SJSA1 (cell line): ENCODE data around the gene ZNF784. TPM values are rescaled to one million over a fixed set of nuclear protein-coding genes. Genes with fewer than 3 reads are reported as not detected.

Experiments used
- DNase-seq, 2 experiments: peaks; one replicate each; pipeline ENCODE4 v3.0.0-alpha.2; 2015 to 2020; ENCODE audit warnings: low spot score in 2 of 2, low read depth in 1 of 2
- H3K27ac ChIP-seq: fragments of 250-450 bp; sonication (Bioruptor Pico); 2 replicates; pipeline ENCODE4 v1.5.1; 2020; ENCODE audit warnings: mild to moderate bottlenecking, moderate library complexity
- H3K27me3 ChIP-seq: fragments of 250-450 bp; sonication (Bioruptor Pico); replicated peaks from 2 replicates; pipeline ENCODE4 v1.5.1; 2020; ENCODE audit warnings: mild to moderate bottlenecking, moderate library complexity
- H3K36me3 ChIP-seq: fragments of 250-450 bp; sonication (Bioruptor Pico); 2 replicates; pipeline ENCODE4 v1.5.1; 2020; ENCODE audit warnings: mild to moderate bottlenecking
- H3K4me1 ChIP-seq: fragments of 250-450 bp; sonication (Bioruptor Pico); replicated peaks from 2 replicates; pipeline ENCODE4 v1.6.1; 2021; ENCODE audit warnings: mild to moderate bottlenecking
- H3K4me3 ChIP-seq: fragments of 250-450 bp; sonication (Bioruptor Pico); 2 replicates; pipeline ENCODE4 v1.5.1; 2020; ENCODE audit warnings: mild to moderate bottlenecking
- H3K9me3 ChIP-seq: fragments of 250-450 bp; sonication (Bioruptor Pico); replicated peaks from 2 replicates; pipeline ENCODE4 v1.5.1; 2020; ENCODE audit warnings: mild to moderate bottlenecking
- total RNA-seq: library from RNA; depleted of rRNA; stranded (reverse); fragments of >200 nt; shearing (Covaris generic); gene quantifications from 2 replicates; pipeline ENCODE4 v1.2.3, GENCODE V29; 2014

ZNF784 gene
- total RNA-seq, 1 experiment from 2014 or later: 4.7 TPM

DNA sequence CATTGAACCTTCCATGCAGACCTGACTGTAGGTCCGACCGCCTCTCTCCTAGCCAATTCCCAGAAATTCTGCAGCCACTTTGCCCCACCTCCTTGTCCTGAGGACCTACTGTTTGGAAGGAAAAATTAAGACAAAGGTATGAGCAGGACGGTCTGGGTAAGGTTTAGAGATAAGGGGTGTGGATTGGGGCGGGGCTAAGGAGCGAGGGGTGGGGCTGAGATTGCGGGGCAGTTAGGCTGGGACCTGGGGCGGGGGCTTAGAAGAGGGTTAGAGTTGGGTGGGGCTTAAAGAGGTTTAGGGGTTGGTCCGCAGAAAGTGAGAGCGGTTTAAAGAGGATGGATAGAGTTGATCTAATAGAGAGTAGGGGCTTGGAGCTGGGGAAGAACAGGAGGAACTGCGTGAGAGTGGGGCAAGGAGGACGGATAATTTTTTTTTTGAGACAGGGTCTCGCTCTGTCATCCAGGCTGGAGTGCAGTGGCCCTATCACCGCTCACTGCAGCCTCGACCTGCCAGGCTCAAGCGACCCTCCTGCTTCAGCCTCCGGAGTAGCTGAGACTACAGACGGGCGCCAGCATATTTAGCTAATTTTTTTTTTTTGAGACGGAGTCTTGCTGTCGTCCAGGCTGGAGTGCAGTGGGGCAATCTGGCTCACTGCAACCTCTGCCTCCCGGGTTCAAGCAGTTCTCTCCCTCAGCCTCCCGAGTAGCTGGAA, 20.6 kb downstream of the ZNF784 start:
- no peak for DNase-seq
- H3K4me3 ChIP-seq: no peak overlapping the region
- peaks cover 18% of the 10 kb centered on the region for H3K4me1 ChIP-seq
- H3K27ac ChIP-seq: no peak overlapping the region
- no peaks in the 10 kb centered on the region for H3K9me3 ChIP-seq
- H3K36me3 ChIP-seq: peaks cover 13% of the 10 kb centered on the region
- H3K27me3 ChIP-seq: no peaks in the 10 kb centered on the region

DNA sequence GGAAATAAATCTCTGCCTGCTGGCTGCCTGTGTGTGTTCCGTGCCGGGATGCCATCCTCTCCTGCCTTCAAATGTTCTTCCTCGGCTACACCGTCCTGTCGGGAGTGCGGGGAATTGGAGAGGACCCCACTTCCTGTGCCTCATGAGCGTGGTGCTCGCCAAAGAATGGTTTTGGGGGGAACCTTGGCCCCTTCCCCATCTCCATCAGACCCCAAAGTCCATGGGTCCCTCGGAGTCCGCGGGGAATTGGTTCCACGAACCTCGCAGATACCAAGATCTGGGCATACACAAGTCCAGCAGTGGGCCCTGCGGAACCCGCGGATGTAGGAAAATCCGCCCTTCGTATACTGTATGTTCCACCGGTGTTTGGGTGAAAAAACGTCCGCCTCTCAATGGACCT, 21.3 kb downstream of the ZNF784 start:
- no peaks in the 10 kb centered on the region for H3K27me3 ChIP-seq
- H3K4me3 ChIP-seq: no peak overlapping the region
- peaks cover 13% of the 10 kb centered on the region for H3K36me3 ChIP-seq
- H3K4me1 ChIP-seq: peaks cover 18% of the 10 kb centered on the region
- no peaks in the 10 kb centered on the region for H3K9me3 ChIP-seq
- no peak for DNase-seq
- no peak overlapping the region for H3K27ac ChIP-seq

DNA sequence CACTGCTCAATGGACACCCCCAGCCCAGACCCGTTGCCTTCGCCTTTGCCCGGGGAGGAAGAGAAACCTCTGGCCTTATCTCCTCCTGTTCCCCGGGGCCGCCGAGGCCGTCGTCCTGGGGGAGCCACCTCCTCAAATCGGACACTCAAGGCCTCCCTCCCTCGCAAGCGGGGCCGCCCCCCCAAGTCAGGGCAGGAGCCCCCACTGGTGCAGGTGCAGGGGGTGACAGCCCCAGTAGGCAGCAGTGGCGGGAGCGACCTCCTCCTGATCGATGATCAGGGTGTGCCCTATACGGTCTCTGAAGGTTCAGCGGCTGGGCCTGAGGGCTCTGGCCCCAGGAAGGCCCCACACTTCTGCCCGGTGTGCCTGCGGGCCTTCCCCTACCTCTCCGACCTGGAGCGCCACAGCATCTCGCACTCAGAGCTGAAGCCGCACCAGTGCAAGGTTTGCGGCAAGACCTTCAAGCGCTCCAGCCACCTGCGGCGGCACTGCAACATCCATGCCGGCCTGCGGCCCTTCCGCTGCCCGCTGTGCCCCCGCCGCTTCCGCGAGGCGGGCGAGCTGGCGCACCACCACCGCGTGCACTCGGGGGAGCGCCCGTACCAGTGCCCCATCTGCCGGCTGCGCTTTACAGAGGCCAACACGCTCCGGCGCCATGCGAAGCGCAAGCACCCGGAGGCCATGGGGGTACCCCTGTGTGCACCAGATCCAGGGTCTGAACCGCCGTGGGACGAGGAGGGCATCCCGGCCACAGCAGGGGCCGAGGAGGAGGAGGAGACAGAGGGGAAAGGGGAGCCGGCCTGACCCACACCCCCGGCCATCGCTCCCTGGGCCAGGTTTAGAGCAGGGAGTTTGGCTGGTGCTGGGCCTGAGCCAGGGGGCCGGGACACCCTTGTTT, 22.0 kb downstream of the ZNF784 start:
- H3K27ac ChIP-seq: no peak overlapping the region
- no peaks in the 10 kb centered on the region for H3K9me3 ChIP-seq
- peaks cover 18% of the 10 kb centered on the region for H3K4me1 ChIP-seq
- DNase-seq: no peak
- no peaks in the 10 kb centered on the region for H3K27me3 ChIP-seq
- H3K36me3 ChIP-seq: peaks cover 20% of the 10 kb centered on the region
- no peak overlapping the region for H3K4me3 ChIP-seq

DNA sequence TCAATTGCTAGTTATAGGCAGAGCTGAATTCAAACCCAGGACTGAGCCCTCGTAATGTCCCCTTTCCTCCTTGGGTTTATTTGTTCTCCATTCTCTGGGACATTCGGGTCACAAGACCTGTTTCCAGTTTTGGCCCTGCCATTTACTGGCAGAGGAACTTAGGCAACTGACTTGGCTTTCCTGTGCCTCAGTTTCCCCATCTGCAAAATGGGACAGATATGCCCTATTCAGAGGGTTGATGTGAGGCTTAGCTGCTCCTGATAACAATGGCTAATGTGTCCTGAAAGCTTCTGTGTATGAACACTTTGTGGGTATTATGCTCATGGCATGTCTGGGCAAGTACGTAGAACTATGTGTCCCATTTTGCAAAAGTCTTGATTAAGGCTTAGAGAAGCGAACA, 23.3 kb downstream of the ZNF784 start:
- H3K36me3 ChIP-seq: peaks cover 24% of the 10 kb centered on the region
- H3K4me3 ChIP-seq: peak overlapping the region; percentile 64; the same call in 1 of the 2 replicates
- no peaks in the 10 kb centered on the region for H3K9me3 ChIP-seq
- no peak overlapping the region for H3K27ac ChIP-seq
- H3K27me3 ChIP-seq: no peaks in the 10 kb centered on the region
- peaks cover 13% of the 10 kb centered on the region for H3K4me1 ChIP-seq
- no peak for DNase-seq

DNA sequence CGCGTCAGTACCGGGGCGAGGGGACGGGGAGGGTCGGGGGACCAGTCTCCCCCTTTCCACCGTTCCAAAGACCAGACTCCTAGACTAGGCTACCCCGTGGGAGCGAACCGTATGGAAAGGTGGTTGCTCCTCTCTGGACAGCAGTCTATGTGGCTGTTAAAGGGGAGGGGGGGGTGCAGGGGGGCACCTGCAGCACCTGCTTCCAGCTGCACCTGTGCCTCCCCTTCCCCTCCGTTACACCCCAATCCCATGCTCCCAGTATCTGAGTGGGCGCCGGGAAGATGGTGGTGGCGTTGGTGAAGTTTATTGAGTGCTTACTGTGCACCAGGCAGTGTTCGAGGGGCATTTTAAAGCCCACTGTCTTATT, 23.7 kb downstream of the ZNF784 start:
- no peak for DNase-seq
- peaks cover 28% of the 10 kb centered on the region for H3K36me3 ChIP-seq
- no peaks in the 10 kb centered on the region for H3K9me3 ChIP-seq
- H3K27me3 ChIP-seq: no peaks in the 10 kb centered on the region
- no peak overlapping the region for H3K27ac ChIP-seq
- H3K4me3 ChIP-seq: peak overlapping the region; percentile 64
- peaks cover 13% of the 10 kb centered on the region for H3K4me1 ChIP-seq

DNA sequence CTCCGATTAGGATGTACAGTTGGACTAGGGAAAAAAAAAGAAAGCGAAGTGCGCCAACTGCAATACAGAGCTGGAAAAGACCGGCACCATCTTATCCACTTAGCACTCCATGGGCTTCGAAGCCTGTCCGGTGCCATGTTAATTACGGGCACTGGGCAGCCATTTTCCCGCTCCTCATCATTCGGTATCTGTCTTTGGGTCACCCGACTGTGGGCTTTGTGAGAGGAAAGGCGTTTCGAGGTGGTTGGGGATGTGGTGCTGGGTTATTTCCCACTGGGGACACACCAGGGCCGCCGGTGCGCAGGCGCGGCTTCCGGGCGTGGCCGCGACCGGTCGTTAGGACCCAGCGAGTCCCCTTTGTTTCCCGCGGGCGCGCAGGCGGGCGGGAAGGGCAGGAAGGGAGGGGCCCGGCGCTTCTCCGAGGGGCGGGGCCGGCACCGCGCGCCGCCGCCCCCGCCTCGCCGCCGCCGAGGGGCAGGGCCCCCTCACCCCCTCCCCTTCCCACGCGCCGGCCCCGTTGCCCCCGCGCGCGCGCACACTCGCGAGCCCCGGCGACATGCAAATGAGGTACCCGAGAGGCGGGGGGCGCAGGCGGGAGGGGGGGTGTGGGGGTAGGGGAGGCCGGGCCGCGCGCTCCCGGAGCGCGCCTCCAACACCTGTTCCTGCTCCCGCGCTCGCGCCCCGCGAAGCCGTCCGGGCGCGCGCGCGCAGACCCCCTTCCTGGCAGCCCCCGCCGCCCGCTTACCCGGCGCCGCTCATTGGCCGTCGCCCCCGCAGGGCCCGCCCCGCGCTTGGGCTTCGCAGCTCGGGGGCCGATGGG, 24.3 kb downstream of the ZNF784 start, which contains the start of gene ZNF524:
Gene ZNF524 (plus strand): TSS at position 447 of the 820 bp plus-strand sequence. CDS start 1,825 bp downstream, outside the sequence.
- Histone ChIP-seq H3K4me3 (peak within 1 kb of the TSS; percentile 64), H3K27ac (peak within 1 kb of the TSS; percentile 93), H3K36me3 (peaks cover 34% of the 10 kb centered on the region), H3K27me3 (no peaks in the 10 kb centered on the region), H3K9me3 (no peaks in the 10 kb centered on the region), H3K4me1 (peaks cover 13% of the 10 kb centered on the region)
- DNase-seq: peak; percentile 86 to 99

DNA sequence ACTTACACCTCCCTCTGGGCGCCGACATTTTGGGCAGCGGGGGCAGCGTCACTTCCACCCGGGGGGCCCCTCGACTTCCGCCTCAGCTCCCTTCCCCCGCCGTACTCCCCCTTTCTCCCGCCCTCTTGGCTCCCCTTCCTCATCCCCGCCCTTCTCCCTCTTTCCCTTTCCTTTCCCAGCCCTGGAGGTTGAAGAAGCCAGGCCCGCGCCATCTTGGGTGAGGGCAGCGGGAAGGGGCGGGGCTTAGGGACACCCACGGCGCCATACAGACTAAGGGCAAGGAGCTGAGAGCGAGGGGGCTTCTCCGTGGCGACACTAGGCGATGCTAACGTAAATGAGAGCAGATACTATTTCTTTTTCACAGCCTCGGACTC, 24.9 kb downstream of the ZNF784 start, which contains the start of gene FIZ1:
Gene FIZ1 (minus strand): TSS at position 50 of the 374 bp plus-strand sequence. CDS start 1,652 bp downstream, outside the sequence.
- Histone ChIP-seq H3K27me3 (no peaks in the 10 kb centered on the region), H3K9me3 (no peaks in the 10 kb centered on the region), H3K4me3 (peak within 1 kb of the TSS; percentile 64), H3K36me3 (peaks cover 39% of the 10 kb centered on the region), H3K4me1 (peaks cover 9% of the 10 kb centered on the region), H3K27ac (peak within 1 kb of the TSS; percentile 93)
- DNase-seq: peak; percentile 98 to 100

DNA sequence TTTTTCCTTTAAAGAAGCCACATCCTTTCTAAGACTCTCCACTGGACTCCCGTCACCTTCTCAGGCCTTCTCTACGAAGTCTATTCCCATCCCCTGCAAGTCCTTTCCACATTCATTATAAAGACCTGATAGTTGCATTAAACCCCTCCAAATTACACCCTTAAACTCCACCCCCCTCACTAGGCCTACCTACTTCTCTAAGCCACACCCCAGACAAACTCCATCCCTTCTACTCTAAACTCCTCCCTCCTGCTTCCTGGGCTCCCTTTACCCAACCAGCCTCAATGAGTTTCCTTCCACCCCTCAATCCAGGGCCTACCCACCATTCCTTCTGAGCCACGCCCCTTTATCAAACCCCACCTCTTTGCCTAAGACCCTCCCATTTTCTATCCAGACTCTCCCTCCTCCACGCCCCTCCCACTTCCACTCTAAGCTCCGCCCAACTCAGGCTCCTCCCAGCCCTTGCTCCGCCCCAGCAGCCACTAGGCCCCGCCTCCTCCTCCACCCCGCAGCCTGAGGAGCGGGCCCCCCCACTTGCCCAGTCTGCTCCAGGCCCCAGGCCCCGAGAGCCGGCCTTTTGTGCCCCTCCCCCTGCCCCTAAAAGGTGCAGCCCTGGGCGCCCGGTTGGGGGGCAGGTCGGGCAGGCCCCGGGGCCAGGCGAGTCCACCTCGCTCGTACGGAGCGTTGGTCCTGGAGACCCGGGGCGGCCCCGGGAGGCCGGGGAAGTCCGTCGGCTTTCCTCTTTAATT, 25.5 kb downstream of the ZNF784 start:
- peaks cover 39% of the 10 kb centered on the region for H3K36me3 ChIP-seq
- peaks cover 5% of the 10 kb centered on the region for H3K4me1 ChIP-seq
- no peaks in the 10 kb centered on the region for H3K9me3 ChIP-seq
- peak overlapping the region; percentile 64 for H3K4me3 ChIP-seq
- DNase-seq: peak; percentile 96 to 99
- no peaks in the 10 kb centered on the region for H3K27me3 ChIP-seq
- H3K27ac ChIP-seq: peak overlapping the region; percentile 93

DNA sequence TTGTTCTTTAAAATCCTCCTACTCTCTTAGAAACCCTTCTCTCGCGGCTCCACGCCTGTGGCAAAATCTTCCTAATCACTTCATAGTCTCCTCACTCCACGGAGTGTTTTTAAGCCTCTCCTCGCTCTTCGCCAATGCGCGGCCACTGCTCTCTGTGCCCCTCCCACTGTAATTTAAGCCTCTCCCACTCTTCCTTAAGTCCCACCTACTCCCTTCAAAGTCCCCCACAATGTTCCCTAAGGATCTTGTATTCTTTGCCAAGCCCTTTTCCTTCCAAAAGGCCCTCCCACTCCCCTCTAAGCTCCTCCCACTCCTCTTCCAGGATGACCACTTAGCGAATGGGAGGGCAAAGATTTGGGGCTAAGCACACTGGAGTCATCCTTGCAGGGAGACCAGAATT, 26.3 kb downstream of the ZNF784 start:
- DNase-seq: no peak
- Histone ChIP-seq H3K9me3 (no peaks in the 10 kb centered on the region), H3K27ac (no peak overlapping the region), H3K4me3 (no peak overlapping the region), H3K27me3 (no peaks in the 10 kb centered on the region), H3K4me1 (peaks cover 5% of the 10 kb centered on the region), H3K36me3 (peaks cover 43% of the 10 kb centered on the region)

DNA sequence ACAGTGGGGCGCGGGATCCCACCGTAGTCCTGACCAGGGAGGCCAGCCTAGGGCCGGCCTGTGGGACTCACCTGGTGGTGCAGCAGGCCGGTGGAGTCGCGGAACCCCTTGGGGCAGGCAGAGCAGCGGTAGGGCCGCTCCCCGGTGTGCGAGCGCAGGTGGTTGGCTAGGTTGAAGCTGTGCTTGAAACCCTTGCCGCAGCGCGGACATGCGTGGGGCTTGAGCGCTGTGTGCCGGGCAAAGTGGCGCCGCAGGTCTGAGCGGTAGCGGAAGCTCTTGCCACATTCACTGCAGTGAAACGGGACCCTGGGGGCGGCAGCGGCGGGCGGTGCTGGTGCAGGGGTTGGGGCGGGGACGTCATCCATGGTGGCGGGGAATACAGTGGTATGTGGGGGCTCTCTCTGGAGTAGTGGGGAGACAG, 26.9 kb downstream of the ZNF784 start:
- Histone ChIP-seq H3K36me3 (peaks cover 45% of the 10 kb centered on the region), H3K27ac (no peak overlapping the region), H3K4me1 (peaks cover 5% of the 10 kb centered on the region), H3K9me3 (no peaks in the 10 kb centered on the region), H3K4me3 (no peak overlapping the region), H3K27me3 (no peaks in the 10 kb centered on the region)
- DNase-seq: no peak

DNA sequence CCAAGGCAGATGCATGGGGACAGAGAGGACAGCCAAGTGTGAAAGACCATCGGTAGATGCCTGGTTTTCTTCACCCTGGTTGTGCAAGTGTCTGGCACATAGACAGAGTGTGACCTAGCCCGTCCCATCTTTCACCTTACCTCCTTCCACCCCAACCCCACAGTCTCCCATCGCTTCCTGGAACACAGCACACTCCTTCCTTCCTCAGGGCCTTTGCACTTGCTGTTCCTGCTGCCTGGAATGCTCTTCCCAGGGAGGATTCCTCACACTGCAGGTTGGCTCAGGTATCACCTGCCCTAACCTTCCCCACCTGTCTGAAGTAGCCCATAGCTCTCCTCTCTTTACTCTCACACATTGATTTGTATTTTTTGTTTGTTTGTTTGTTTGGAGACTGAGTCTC, 28.1 kb downstream of the ZNF784 start:
- H3K27ac ChIP-seq: no peak overlapping the region
- DNase-seq: no peak
- no peaks in the 10 kb centered on the region for H3K27me3 ChIP-seq
- H3K9me3 ChIP-seq: no peaks in the 10 kb centered on the region
- no peak overlapping the region for H3K4me3 ChIP-seq
- H3K4me1 ChIP-seq: peaks cover 5% of the 10 kb centered on the region
- H3K36me3 ChIP-seq: peaks cover 50% of the 10 kb centered on the region

DNA sequence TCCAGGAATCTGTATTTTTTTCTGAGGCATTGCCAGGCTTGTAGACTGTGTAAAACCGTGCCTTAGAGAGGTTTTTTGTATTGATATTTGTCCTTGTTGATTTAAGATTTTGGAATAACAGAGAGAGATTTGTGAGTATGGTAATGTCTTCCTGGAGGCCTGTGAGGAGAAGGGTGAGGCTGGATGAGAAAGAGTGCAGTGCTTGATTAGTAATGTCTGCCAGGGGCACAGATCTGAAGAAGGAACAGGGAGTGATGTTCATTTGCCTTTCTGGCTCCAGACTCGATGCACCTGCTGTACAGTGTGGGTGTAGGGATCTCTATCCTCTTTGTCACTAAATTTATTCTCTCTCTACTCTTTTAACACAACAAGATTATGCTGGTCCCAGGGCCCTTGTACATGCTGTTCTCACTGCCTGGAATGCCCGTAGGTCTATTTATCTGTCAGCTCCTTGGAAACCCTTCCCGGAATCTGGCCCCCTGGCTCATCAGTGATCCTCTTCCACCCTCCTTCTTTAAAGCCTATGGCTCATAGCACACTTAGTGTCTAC, 29.3 kb downstream of the ZNF784 start:
- Histone ChIP-seq H3K4me3 (no peak overlapping the region), H3K9me3 (no peaks in the 10 kb centered on the region), H3K36me3 (peaks cover 50% of the 10 kb centered on the region), H3K27ac (no peak overlapping the region), H3K27me3 (no peaks in the 10 kb centered on the region), H3K4me1 (no peaks in the 10 kb centered on the region)
- no peak for DNase-seq
